Epithelial cell of esophagus (primary cell): ENCODE data around the gene PON3.

Source experiments
- DNase-seq: peaks from one replicate; pipeline ENCODE4 v3.0.0; 2010; ENCODE audit warnings: low read depth
- H3K4me3 ChIP-seq: 2 replicates; pipeline ENCODE4 v1.5.1; 2011; ENCODE audit warnings: mild to moderate bottlenecking, low read length, control low read depth
- CTCF ChIP-seq: IDR thresholded peaks from 2 replicates; pipeline ENCODE4 v1.5.1; 2011; ENCODE audit warnings: low read depth, mild to moderate bottlenecking, low read length, control low read depth, inconsistent platforms; ENCODE audit not compliant: insufficient read depth; ENCODE audit errors: missing control alignments

PON3 gene

DNA sequence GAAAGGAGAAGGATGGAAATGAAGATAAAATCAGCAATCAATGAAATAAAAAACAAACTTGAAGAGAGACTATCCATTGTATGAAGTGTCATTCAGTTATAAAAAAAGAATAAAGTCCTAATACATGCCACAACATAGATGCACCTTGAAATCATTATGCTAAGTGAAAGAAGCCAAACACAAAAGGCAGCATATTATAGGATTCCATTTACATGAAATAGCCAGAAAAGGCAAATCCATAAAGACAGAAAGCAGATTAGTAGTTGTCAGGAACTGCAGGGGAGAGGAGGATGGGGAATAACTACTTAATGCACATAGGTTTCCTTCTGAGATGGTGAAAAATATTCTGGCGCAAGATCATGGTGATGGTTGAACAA, 65.2 kb downstream of the PON3 start:
- H3K4me3 ChIP-seq = no peak overlapping the region
- no peak for DNase-seq
- no peak for TF ChIP-seq CTCF

DNA sequence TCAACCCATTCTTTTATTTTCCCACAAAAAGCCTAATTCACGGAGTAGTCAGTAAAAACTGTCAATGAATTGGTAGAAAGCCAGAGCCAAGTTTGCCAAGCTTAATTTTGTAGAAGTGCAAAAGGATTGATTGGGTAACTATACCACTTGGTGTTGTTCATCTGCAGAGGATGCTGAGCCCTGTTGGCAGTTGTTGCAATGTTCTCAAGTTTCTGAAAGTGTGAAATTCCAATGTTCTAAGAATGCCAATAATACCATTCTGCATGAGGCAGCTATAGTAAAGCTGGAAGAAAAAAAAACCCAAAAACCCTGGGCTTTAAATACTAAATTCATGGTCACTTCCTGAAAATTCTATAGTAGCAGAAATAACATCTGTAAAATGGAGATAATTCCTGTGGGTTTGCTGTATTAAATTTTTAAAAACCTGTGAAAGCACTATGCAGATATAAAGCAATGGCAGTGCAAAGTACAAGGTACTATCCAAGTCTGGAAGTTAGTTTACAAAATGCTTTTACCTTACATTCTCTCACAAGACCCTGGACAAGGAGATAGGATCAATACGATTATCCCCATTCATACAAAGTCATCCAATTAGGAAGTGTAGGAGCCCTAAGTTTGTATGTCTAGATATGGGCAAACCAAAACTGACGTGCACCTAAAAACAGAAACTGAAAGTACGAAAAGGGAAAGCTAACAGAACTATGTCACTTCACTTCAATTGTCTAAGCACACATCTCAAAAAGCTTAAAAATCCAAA, 65.8 kb downstream of the PON3 start:
- TF ChIP-seq CTCF = no peak
- H3K4me3 ChIP-seq = no peak overlapping the region
- no peak for DNase-seq

GRCh38 chr7:95327356-95327755, 68.8 kb downstream of the PON3 start:
- no peak overlapping the region for H3K4me3 ChIP-seq
- no peak for TF ChIP-seq CTCF
- no peak for DNase-seq

DNA sequence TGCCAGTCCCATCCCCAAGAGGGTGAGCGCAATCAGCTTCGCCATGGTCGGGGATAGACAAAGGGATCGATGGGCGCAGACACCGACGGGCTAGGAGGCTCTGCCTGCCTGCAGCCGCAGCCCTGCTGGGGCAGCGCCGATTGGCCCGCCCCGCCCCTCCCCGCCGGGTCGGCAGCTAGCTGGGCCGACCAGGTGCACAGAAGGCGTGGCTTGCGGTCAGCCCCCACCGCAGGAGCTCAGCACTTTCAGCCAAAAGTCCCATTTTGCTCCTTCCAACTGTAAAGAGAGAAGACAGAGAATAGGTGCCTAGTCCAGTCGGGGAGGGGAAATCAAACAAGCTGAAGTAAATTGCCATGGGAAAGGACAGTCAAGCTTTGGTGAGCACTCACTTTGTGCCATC, 71.7 kb downstream of the PON3 start, which contains the start of gene PON1:
TSS of gene PON1 (minus strand) at position 102 of the 400 bp plus-strand sequence. CDS start at position 45, 57 bp downstream.
- TF ChIP-seq CTCF = no peak
- H3K4me3 ChIP-seq = no peak within 1 kb of the TSS
- DNase-seq = no peak

GRCh38 chr7:95323410-95324129, 72.6 kb downstream of the PON3 start:
- H3K4me3 ChIP-seq = no peak overlapping the region
- no peak for TF ChIP-seq CTCF
- DNase-seq = no peak

DNA sequence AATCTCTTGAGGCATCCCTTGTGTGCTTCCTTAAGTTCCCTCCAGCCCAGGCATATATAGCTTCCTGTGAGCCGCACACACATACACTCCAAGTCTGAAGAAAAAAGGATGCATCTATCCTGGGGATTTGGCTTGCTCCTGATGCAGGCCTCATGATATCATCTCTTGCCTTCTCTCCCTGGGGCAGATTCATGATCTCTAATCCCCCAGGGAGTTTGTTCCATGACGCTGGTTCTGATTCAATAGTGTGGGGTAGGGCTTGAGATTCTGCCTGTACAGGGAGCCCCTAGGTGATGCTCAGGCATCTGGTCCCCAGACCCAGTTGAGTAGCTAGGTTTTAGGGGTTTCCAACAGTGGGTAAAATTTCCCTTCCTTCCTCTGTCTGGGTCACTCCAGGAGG, 73.3 kb downstream of the PON3 start:
- DNase-seq = no peak
- no peak for TF ChIP-seq CTCF
- H3K4me3 ChIP-seq = no peak overlapping the region
